HepG2 (cell line): ENCODE results near the gene RAP1A. TPM values are rescaled to one million over a fixed set of nuclear protein-coding genes. Genes with fewer than 3 reads are reported as not detected.

ENCODE experiments used
- ARID5B ChIP-seq: IDR thresholded peaks from 2 replicates; pipeline ENCODE4 v1.4.0; 2020; ENCODE audit warnings: mild to moderate bottlenecking, missing genetic modification reagents
- CTCF ChIP-seq: sonication (generic); formaldehyde crosslinking; IDR thresholded peaks from 2 replicates; pipeline ENCODE4 v1.5.0; 2020; ENCODE audit warnings: mild to moderate bottlenecking, missing genetic modification reagents, moderate library complexity
- DDIT3 ChIP-seq: sonication (generic); formaldehyde crosslinking; IDR thresholded peaks from 2 replicates; pipeline ENCODE4 v1.4.0; 2020; ENCODE audit warnings: mild to moderate bottlenecking, missing genetic modification reagents
- FOXJ3 ChIP-seq: sonication (generic); formaldehyde crosslinking; IDR thresholded peaks from 2 replicates; pipeline ENCODE4 v1.4.0; 2020; ENCODE audit warnings: missing genetic modification reagents, mild to moderate bottlenecking, borderline replicate concordance
- HNF4G ChIP-seq, 2 experiments: sonication (generic) in 1 of 2; formaldehyde crosslinking in 1 of 2; IDR thresholded peaks; 2 replicates each; pipeline versions ENCODE4 v1.4.0 to v1.6.1; 2011 to 2020; ENCODE audit warnings: borderline replicate concordance in 2 of 2, low read depth in 2 of 2, mild to moderate bottlenecking in 2 of 2, low read length in 1 of 2, missing genetic modification reagents in 1 of 2, moderate library complexity in 1 of 2
- RXRB ChIP-seq: IDR thresholded peaks from 2 replicates; pipeline ENCODE4 v1.6.1; 2016; ENCODE audit warnings: borderline replicate concordance, missing genetic modification reagents, missing compliant biosample characterization
- SMARCE1 ChIP-seq: fragments of 450-650 bp; IDR thresholded peaks from 2 replicates; pipeline ENCODE4 v1.6.1; 2017; ENCODE audit warnings: borderline replicate concordance
- SNAI1 ChIP-seq: sonication (generic); formaldehyde crosslinking; IDR thresholded peaks from 2 replicates; pipeline ENCODE4 v1.5.0; 2020; ENCODE audit warnings: mild to moderate bottlenecking, missing genetic modification reagents, borderline replicate concordance
- SOX5 ChIP-seq: IDR thresholded peaks from 2 replicates; pipeline ENCODE4 v1.6.1; 2016; ENCODE audit warnings: borderline replicate concordance
- THAP11 ChIP-seq: IDR thresholded peaks from 2 replicates; pipeline ENCODE4 v1.6.1; 2016; ENCODE audit warnings: missing biosample characterization, missing genetic modification reagents
- ZNF143 ChIP-seq: sonication (generic); formaldehyde crosslinking; IDR thresholded peaks from 2 replicates; pipeline ENCODE4 v1.4.0; 2020; ENCODE audit warnings: missing genetic modification reagents
- ZNF646 ChIP-seq: sonication (generic); formaldehyde crosslinking; IDR thresholded peaks from 2 replicates; pipeline ENCODE4 v1.9.0; 2021; ENCODE audit warnings: mild to moderate bottlenecking, missing genetic modification reagents
- ZNF709 ChIP-seq: sonication (generic); formaldehyde crosslinking; IDR thresholded peaks from 2 replicates; pipeline ENCODE4 v1.5.0; 2020; ENCODE audit warnings: mild to moderate bottlenecking, missing genetic modification reagents
- ZNF83 ChIP-seq: sonication (generic); formaldehyde crosslinking; IDR thresholded peaks from 2 replicates; pipeline ENCODE4 v1.4.0; 2020; ENCODE audit warnings: missing genetic modification reagents, mild to moderate bottlenecking, borderline replicate concordance
- ZSCAN22 ChIP-seq: sonication (generic); formaldehyde crosslinking; IDR thresholded peaks from 2 replicates; pipeline ENCODE4 v1.4.0; 2020; ENCODE audit warnings: mild to moderate bottlenecking, missing genetic modification reagents
- polyA plus RNA-seq, 8 experiments: library from polyadenylated mRNA; depleted of rRNA in 3 of 8; stranded (reverse) in 7 of 8; unstranded in 1 of 8; fragments of >200 nt; fragmentation: Illumina TruSeq in 4 of 8; extraction: Trizol in 4 of 8; gene quantifications; 2 replicates each; pipeline versions ENCODE4 v1.2.1 to v1.2.3, GENCODE V29; 2011 to 2016; ENCODE audit warnings: low read depth in 4 of 8, missing spikeins in 1 of 8, mixed read lengths in 1 of 8; ENCODE audit not compliant: insufficient read depth in 1 of 8
- total RNA-seq, 5 experiments: library from RNA; depleted of rRNA; stranded (reverse); fragments of >200 nt; fragmentation: Illumina TruSeq; extraction: Trizol; gene quantifications; 2 replicates each; pipeline ENCODE4 v1.2.3, GENCODE V29; 2016; ENCODE audit warnings: low read depth in 1 of 5

Gene RAP1A
- total and polyA plus RNA-seq, 2 of the 13 experiments (the other 11 are each of a cell fraction or from before 2014, with no cell fraction given): 19.0 to 20.7 TPM

- TF ChIP-seq ZNF646: peak; percentile 73; the same call in 1 of the 2 replicates
- no peak for TF ChIP-seq SNAI1 (CRISPR knock-in tag)
- no peak for TF ChIP-seq DDIT3 (CRISPR knock-in tag)
- TF ChIP-seq ARID5B (CRISPR knock-in tag): 0 out of 2 replicates have a peak, but pooled peaks have one; percentile 27
- TF ChIP-seq FOXJ3: peak; percentile 38; the same call in 1 of the 2 replicates
- TF ChIP-seq ZNF83 (CRISPR knock-in tag): no peak
- TF ChIP-seq CTCF (CRISPR knock-in tag): no peak
- TF ChIP-seq ZNF143: no peak
- TF ChIP-seq SMARCE1: no peak
- no peak for TF ChIP-seq ZNF709 (CRISPR knock-in tag)
- TF ChIP-seq ZSCAN22 (CRISPR knock-in tag): no peak
- TF ChIP-seq HNF4G (IDR thresholded peaks at IDR 0.05; ENCODE audit: borderline replicate concordance, low read depth, low read length): peak; percentile 60; the same call in 1 of the 2 replicates
- TF ChIP-seq HNF4G (CRISPR knock-in tag; IDR thresholded peaks at IDR 0.05; ENCODE audit: borderline replicate concordance, low read depth): no peak
- TF ChIP-seq THAP11 (CRISPR knock-in tag): no peak
- TF ChIP-seq SOX5 (CRISPR knock-in tag): peak; percentile 48; the same call in 1 of the 2 replicates
- TF ChIP-seq RXRB: peak; percentile 11; the same call in 1 of the 2 replicates
Measured at GRCh38 chr1:111639602-111640198, 20.1 kb downstream of the RAP1A start (continued).
